ENCODE measurements around the gene OR2M3. TPM values are rescaled to one million over a fixed set of nuclear protein-coding genes. Genes with fewer than 3 reads are reported as not detected.
"Not testable (repeated sequence)": the region's sequence is repeated elsewhere in the genome, so short reads cannot be mapped to it uniquely, and the experiment has no call there.

Gene OR2M3
- total and polyA plus RNA-seq, 9 donors = 0.01 to 0.10 (median 0.03) TPM; not detected in 2

DNA sequence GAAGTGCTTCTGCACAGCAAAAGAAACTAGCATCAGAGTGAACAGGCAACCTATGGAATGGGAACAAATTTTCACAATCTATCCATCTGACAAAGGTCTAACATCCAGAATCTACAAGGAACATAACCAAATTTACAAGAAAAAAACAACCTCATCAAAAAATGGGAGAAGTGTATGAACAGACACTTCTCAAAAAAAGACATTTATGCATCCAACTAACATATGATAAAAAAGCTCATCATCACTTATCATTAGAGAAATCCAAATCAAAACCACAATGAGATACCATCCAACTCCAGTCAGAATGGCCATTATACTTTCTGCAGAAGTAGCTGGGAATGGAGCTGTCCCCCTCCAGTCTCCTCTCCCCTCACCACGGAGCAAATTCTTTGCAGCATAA is 2.9 kb upstream of the OR2M3 start:
- H3K36me3 ChIP-seq (ENCODE audit: control insufficient read depth, insufficient read depth, low read length) = no peaks in the 10 kb centered on the region
- WGBS (ENCODE audit: insufficient coverage) = no CpG with 5 or more reads among the region's 1 CpG

GRCh38 chr1:248215880-248216279 is 18.8 kb downstream of the OR2M3 start:
- no peak overlapping the region for H3K27ac ChIP-seq (ENCODE audit: low read length)
- WGBS (ENCODE audit: insufficient coverage) = no CpG with 5 or more reads among the region's 1 CpG
- H3K9me3 ChIP-seq (replicated peaks; ENCODE audit: control insufficient read depth, low read depth, low read length) = peaks cover 29% of the 10 kb centered on the region

More for the DNA sequence above, 2.9 kb upstream of the OR2M3 start:
- no peak for DNase-seq
- Histone ChIP-seq H3K4me1 (ENCODE audit: control insufficient read depth, insufficient read depth, low read length) (no peaks in the 10 kb centered on the region), H3K4me3 (ENCODE audit: low read length) (no peak overlapping the region), H3K27ac (ENCODE audit: low read length) (no peak overlapping the region), H3K9me3 (replicated peaks; ENCODE audit: control insufficient read depth, low read depth, low read length) (peaks cover 20% of the 10 kb centered on the region), H3K27me3 (ENCODE audit: control insufficient read depth, insufficient read depth, low read length) (no peaks in the 10 kb centered on the region)

GRCh38 chr1:248225537-248225936 is 28.5 kb downstream of the OR2M3 start:
- Histone ChIP-seq H3K27ac (ENCODE audit: low read length) (no peak overlapping the region), H3K4me1 (ENCODE audit: control insufficient read depth, insufficient read depth, low read length) (no peaks in the 10 kb centered on the region), H3K27me3 (ENCODE audit: control insufficient read depth, insufficient read depth, low read length) (no peaks in the 10 kb centered on the region), H3K36me3 (ENCODE audit: control insufficient read depth, insufficient read depth, low read length) (no peaks in the 10 kb centered on the region), H3K9me3 (replicated peaks; ENCODE audit: control insufficient read depth, low read depth, low read length) (peaks cover 26% of the 10 kb centered on the region), H3K4me3 (ENCODE audit: low read length) (no peak overlapping the region)
- no peak for DNase-seq
- no CpG with 5 or more reads among the region's 1 CpG for WGBS (ENCODE audit: insufficient coverage)

More at GRCh38 chr1:248215880-248216279, 18.8 kb downstream of the OR2M3 start:
- DNase-seq = no peak
- Histone ChIP-seq H3K4me3 (ENCODE audit: low read length) (no peak overlapping the region), H3K36me3 (ENCODE audit: control insufficient read depth, insufficient read depth, low read length) (no peaks in the 10 kb centered on the region), H3K27me3 (ENCODE audit: control insufficient read depth, insufficient read depth, low read length) (no peaks in the 10 kb centered on the region), H3K4me1 (ENCODE audit: control insufficient read depth, insufficient read depth, low read length) (no peaks in the 10 kb centered on the region)

DNA sequence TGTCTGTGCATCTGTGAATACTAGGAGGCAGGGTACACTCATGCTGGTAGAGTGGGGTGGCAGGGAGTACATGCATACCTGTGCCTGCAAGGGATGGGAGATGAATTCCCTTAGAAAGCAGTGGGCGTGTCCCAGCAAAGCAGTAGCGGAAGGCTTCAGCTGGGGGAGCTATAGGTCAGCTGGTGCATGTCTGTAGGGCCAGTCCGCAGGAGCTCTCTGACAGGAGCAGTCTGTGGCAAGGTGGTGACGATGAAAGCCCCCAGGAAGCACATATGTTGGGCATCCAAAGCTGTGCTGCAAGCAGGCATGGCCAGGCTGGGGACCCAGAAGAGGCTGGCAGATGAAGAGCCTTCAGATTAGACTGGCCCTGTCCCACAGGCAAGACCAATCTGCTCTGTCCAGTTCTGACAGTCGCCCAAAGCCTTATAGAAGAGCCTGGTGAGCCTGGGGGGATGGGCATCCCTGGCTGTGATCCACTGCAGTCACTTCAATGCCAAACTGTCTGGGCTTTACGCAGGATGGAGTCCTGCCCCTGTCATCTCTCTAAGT is 32.4 kb downstream of the OR2M3 start:
- Histone ChIP-seq H3K9me3 (replicated peaks; ENCODE audit: control insufficient read depth, low read depth, low read length) (peaks cover 18% of the 10 kb centered on the region), H3K36me3 (ENCODE audit: control insufficient read depth, insufficient read depth, low read length) (no peaks in the 10 kb centered on the region), H3K4me3 (ENCODE audit: low read length) (no peak overlapping the region), H3K27me3 (ENCODE audit: control insufficient read depth, insufficient read depth, low read length) (no peaks in the 10 kb centered on the region), H3K27ac (ENCODE audit: low read length) (no peak overlapping the region), H3K4me1 (ENCODE audit: control insufficient read depth, insufficient read depth, low read length) (no peaks in the 10 kb centered on the region)
- 52% methylated on average over 6 of the region's 6 CpGs for WGBS (ENCODE audit: insufficient coverage)
- DNase-seq = no peak

GRCh38 chr1:248231117-248231516 is 34.1 kb downstream of the OR2M3 start, which contains the start of gene OR2M4:
Gene OR2M4, plus strand, starts transcription at chr1:248231417. Its CDS starts 7,512 bp downstream, at chr1:248238929.
- WGBS (ENCODE audit: insufficient coverage) = no CpG with 5 or more reads among the region's 2 CpGs
- DNase-seq = no peak
- no peaks in the 10 kb centered on the region for H3K27me3 ChIP-seq (ENCODE audit: control insufficient read depth, insufficient read depth, low read length)
- H3K4me3 ChIP-seq (ENCODE audit: low read length) = no peak within 1 kb of the TSS
- H3K4me1 ChIP-seq (ENCODE audit: control insufficient read depth, insufficient read depth, low read length) = no peaks in the 10 kb centered on the region
- no peaks in the 10 kb centered on the region for H3K36me3 ChIP-seq (ENCODE audit: control insufficient read depth, insufficient read depth, low read length)
- H3K9me3 ChIP-seq (replicated peaks; ENCODE audit: control insufficient read depth, low read depth, low read length) = peaks cover 12% of the 10 kb centered on the region
- H3K27ac ChIP-seq (ENCODE audit: low read length) = no peak within 1 kb of the TSS

- DNase-seq = no peak
- Histone ChIP-seq H3K27ac (ENCODE audit: low read length) (no peak overlapping the region), H3K9me3 (replicated peaks; ENCODE audit: control insufficient read depth, low read depth, low read length) (peaks cover 17% of the 10 kb centered on the region), H3K4me3 (ENCODE audit: low read length) (no peak overlapping the region), H3K36me3 (ENCODE audit: control insufficient read depth, insufficient read depth, low read length) (no peaks in the 10 kb centered on the region), H3K27me3 (ENCODE audit: control insufficient read depth, insufficient read depth, low read length) (no peaks in the 10 kb centered on the region), H3K4me1 (ENCODE audit: control insufficient read depth, insufficient read depth, low read length) (no peaks in the 10 kb centered on the region)
- WGBS (ENCODE audit: insufficient coverage) = 93% methylated on average over 5 of the region's 9 CpGs
These were observed 42.4 kb downstream of the OR2M3 start for GRCh38 chr1:248239478-248239877.

DNA sequence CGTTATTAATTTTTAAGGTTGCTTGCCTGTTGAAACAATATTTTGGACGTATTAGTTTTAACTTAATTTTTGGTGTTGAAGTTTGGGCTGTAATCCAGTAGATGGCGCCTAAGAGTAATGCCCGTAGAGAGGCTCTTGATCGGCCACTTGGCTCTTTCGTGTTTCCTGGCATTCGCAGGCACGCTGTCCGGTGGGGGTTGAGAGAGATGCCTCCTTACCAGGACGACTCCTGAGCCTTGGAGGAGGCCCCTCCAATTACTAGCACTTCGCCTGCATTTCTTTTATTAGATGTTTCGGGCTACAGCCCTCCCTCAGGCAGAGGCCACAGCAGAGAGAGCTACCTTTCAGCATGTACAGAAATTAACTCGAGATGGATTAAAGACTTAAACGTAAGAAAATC is 46.1 kb downstream of the OR2M3 start:
- H3K36me3 ChIP-seq (ENCODE audit: control insufficient read depth, insufficient read depth, low read length) = no peaks in the 10 kb centered on the region
- no peaks in the 10 kb centered on the region for H3K27me3 ChIP-seq (ENCODE audit: control insufficient read depth, insufficient read depth, low read length)
- H3K4me1 ChIP-seq (ENCODE audit: control insufficient read depth, insufficient read depth, low read length) = no peaks in the 10 kb centered on the region
- H3K27ac ChIP-seq (ENCODE audit: low read length) = no peak overlapping the region
- 0% methylated on average over 3 of the region's 14 CpGs for WGBS (ENCODE audit: insufficient coverage)
- no peak overlapping the region for H3K4me3 ChIP-seq (ENCODE audit: low read length)
- peak; percentile 1 for DNase-seq
- H3K9me3 ChIP-seq (replicated peaks; ENCODE audit: control insufficient read depth, low read depth, low read length) = peaks cover 19% of the 10 kb centered on the region

- no CpG with 5 or more reads among the region's 1 CpG for WGBS (ENCODE audit: insufficient coverage)
- H3K27me3 ChIP-seq (ENCODE audit: control insufficient read depth, insufficient read depth, low read length); H3K4me1 ChIP-seq (ENCODE audit: control insufficient read depth, insufficient read depth, low read length); H3K27ac ChIP-seq (ENCODE audit: low read length); H3K36me3 ChIP-seq (ENCODE audit: control insufficient read depth, insufficient read depth, low read length); DNase-seq; H3K4me3 ChIP-seq (ENCODE audit: low read length): not testable (repeated sequence)
- peaks cover 17% of the 10 kb centered on the region for H3K9me3 ChIP-seq (replicated peaks; ENCODE audit: control insufficient read depth, low read depth, low read length)
These were observed 62.2 kb downstream of the OR2M3 start for GRCh38 chr1:248259309-248259708.

Other genes with a start within 250 kb of the OR2M3 start
- not detected for gene OR2L8, start 248.4 kb upstream of the OR2M3 start, total RNA-seq
- not detected for gene OR2L8, start 248.4 kb upstream of the OR2M3 start, polyA plus RNA-seq (ENCODE audit: insufficient read depth in 1 of 8, insufficient read length in 8 of 8, low replicate concordance in 1 of 8)
- not detected for gene OR2AK2, start 232.0 kb upstream of the OR2M3 start, total RNA-seq
- not detected for gene OR2AK2, start 232.0 kb upstream of the OR2M3 start, polyA plus RNA-seq (ENCODE audit: insufficient read depth in 1 of 8, insufficient read length in 8 of 8, low replicate concordance in 1 of 8)
- not detected for gene OR2L5, start 183.6 kb upstream of the OR2M3 start, total RNA-seq
- not detected for gene OR2L5, start 183.6 kb upstream of the OR2M3 start, polyA plus RNA-seq (ENCODE audit: insufficient read depth in 1 of 8, insufficient read length in 8 of 8, low replicate concordance in 1 of 8)
- 0.04 TPM for gene OR2L2, start 167.2 kb upstream of the OR2M3 start, total RNA-seq
- gene OR2L2, start 167.2 kb upstream of the OR2M3 start, polyA plus RNA-seq (ENCODE audit: insufficient read depth in 1 of 8, insufficient read length in 8 of 8, low replicate concordance in 1 of 8) = under 1 TPM in 2 of 8 donors, not detected in 6; 0.04 to 0.16 TPM
- not detected for gene OR2L3, start 150.4 kb upstream of the OR2M3 start, total RNA-seq
- not detected for gene OR2L3, start 150.4 kb upstream of the OR2M3 start, polyA plus RNA-seq (ENCODE audit: insufficient read depth in 1 of 8, insufficient read length in 8 of 8, low replicate concordance in 1 of 8)
- gene OR2L13, start 102.1 kb upstream of the OR2M3 start, total RNA-seq = not detected
- not detected for gene OR2L13, start 102.1 kb upstream of the OR2M3 start, polyA plus RNA-seq (ENCODE audit: insufficient read depth in 1 of 8, insufficient read length in 8 of 8, low replicate concordance in 1 of 8)
- gene OR2M5, start 52.1 kb upstream of the OR2M3 start, total RNA-seq = not detected
- gene OR2M5, start 52.1 kb upstream of the OR2M3 start, polyA plus RNA-seq (ENCODE audit: insufficient read depth in 1 of 8, insufficient read length in 8 of 8, low replicate concordance in 1 of 8) = not detected
- gene OR2M2, start 22.4 kb upstream of the OR2M3 start, total RNA-seq = not detected
- not detected for gene OR2M2, start 22.4 kb upstream of the OR2M3 start, polyA plus RNA-seq (ENCODE audit: insufficient read depth in 1 of 8, insufficient read length in 8 of 8, low replicate concordance in 1 of 8)
- gene OR2M4, start 34.2 kb downstream of the OR2M3 start, total RNA-seq = not detected
- under 1 TPM in 3 of 8 donors, not detected in 5; 0.04 TPM for gene OR2M4, start 34.2 kb downstream of the OR2M3 start, polyA plus RNA-seq (ENCODE audit: insufficient read depth in 1 of 8, insufficient read length in 8 of 8, low replicate concordance in 1 of 8)
- gene OR2T33, start 80.7 kb downstream of the OR2M3 start, total RNA-seq = not detected
- gene OR2T33, start 80.7 kb downstream of the OR2M3 start, polyA plus RNA-seq (ENCODE audit: insufficient read depth in 1 of 8, insufficient read length in 8 of 8, low replicate concordance in 1 of 8) = under 1 TPM in 1 of 8 donors, not detected in 7; 0.04 TPM
- not detected for gene OR2T12, start 106.2 kb downstream of the OR2M3 start, total RNA-seq
- under 1 TPM in 1 of 8 donors, not detected in 7; 0.03 TPM for gene OR2T12, start 106.2 kb downstream of the OR2M3 start, polyA plus RNA-seq (ENCODE audit: insufficient read depth in 1 of 8, insufficient read length in 8 of 8, low replicate concordance in 1 of 8)
- gene OR2M7, start 127.3 kb downstream of the OR2M3 start, total RNA-seq = not detected
- gene OR2M7, start 127.3 kb downstream of the OR2M3 start, polyA plus RNA-seq (ENCODE audit: insufficient read depth in 1 of 8, insufficient read length in 8 of 8, low replicate concordance in 1 of 8) = not detected
- not detected for gene OR14C36, start 151.5 kb downstream of the OR2M3 start, total RNA-seq
- not detected for gene OR14C36, start 151.5 kb downstream of the OR2M3 start, polyA plus RNA-seq (ENCODE audit: insufficient read depth in 1 of 8, insufficient read length in 8 of 8, low replicate concordance in 1 of 8)
- not detected for gene OR2T4, start 164.4 kb downstream of the OR2M3 start, total RNA-seq
- not detected for gene OR2T4, start 164.4 kb downstream of the OR2M3 start, polyA plus RNA-seq (ENCODE audit: insufficient read depth in 1 of 8, insufficient read length in 8 of 8, low replicate concordance in 1 of 8)
- not detected for gene OR2T6, start 178.5 kb downstream of the OR2M3 start, total RNA-seq
- gene OR2T6, start 178.5 kb downstream of the OR2M3 start, polyA plus RNA-seq (ENCODE audit: insufficient read depth in 1 of 8, insufficient read length in 8 of 8, low replicate concordance in 1 of 8) = not detected
- gene OR2T1, start 205.8 kb downstream of the OR2M3 start, total RNA-seq = not detected
- not detected for gene OR2T1, start 205.8 kb downstream of the OR2M3 start, polyA plus RNA-seq (ENCODE audit: insufficient read depth in 1 of 8, insufficient read length in 8 of 8, low replicate concordance in 1 of 8)
- gene OR2T2, start 248.4 kb downstream of the OR2M3 start, total RNA-seq = not detected
- gene OR2T2, start 248.4 kb downstream of the OR2M3 start, polyA plus RNA-seq (ENCODE audit: insufficient read depth in 1 of 8, insufficient read length in 8 of 8, low replicate concordance in 1 of 8) = under 1 TPM in 1 of 8 donors, not detected in 7; 0.06 TPM

Measured in muscle of leg (tissue), 11 donors.